IMR-90 (cell line): ENCODE data around the gene ST8SIA2. TPM values are rescaled to one million over a fixed set of nuclear protein-coding genes. Genes with fewer than 3 reads are reported as not detected.

Experiments
- ATAC-seq: fragments of 200-7000 bp; cut with Tn5 transposase; 2 replicates; pipeline ENCODE4 v1.9.1; 2020; ENCODE audit warnings: low read depth, mild to moderate bottlenecking, moderate library complexity
- BruUV-seq: library from RNA; stranded (reverse); fragments of 400-500 nt; replicated peaks from 2 replicates; lab custom pipeline; 2021; lab: Mats Ljungman, UMichigan
- CTCF ChIA-PET: fragments of 300-600 bp; formaldehyde crosslinking; extraction: SDS; loops from one replicate; lab custom pipeline; 2021; ENCODE audit warnings: antibody characterized with exemption; lab: Yijun Ruan, JAX
- POLR2A ChIA-PET: fragments of 300-600 bp; sonication (Branson Sonifier 250); formaldehyde crosslinking; loops from one replicate; lab custom pipeline; 2022; ENCODE audit warnings: antibody characterized with exemption; ENCODE audit not compliant: unreplicated experiment; lab: Charles Lee
- DNase-seq: peaks from one replicate; pipeline ENCODE4 v3.0.0; 2013
- H2AFZ ChIP-seq: replicated peaks from 2 replicates; pipeline ENCODE3; 2013; ENCODE audit warnings: low read length, mild to moderate bottlenecking; ENCODE audit not compliant: poor library complexity
- H2AK5ac ChIP-seq: 2 replicates; pipeline ENCODE4 v1.6.1; 2013; ENCODE audit warnings: low read depth, low read length, inconsistent platforms
- H2AK9ac ChIP-seq: replicated peaks from 2 replicates; pipeline ENCODE3; 2013; ENCODE audit warnings: mild to moderate bottlenecking, low read depth, low read length, moderate library complexity; ENCODE audit not compliant: poor library complexity
- H2BK120ac ChIP-seq: 2 replicates; pipeline ENCODE4 v1.6.1; 2013; ENCODE audit warnings: low read depth, low read length, inconsistent platforms
- H2BK15ac ChIP-seq: 3 replicates; pipeline ENCODE4 v1.6.1; 2013; ENCODE audit warnings: low read depth, low read length, inconsistent platforms
- H2BK20ac ChIP-seq: 2 replicates; pipeline ENCODE4 v1.6.1; 2013; ENCODE audit warnings: low read depth, mild to moderate bottlenecking, inconsistent platforms, low read length, moderate library complexity
- H2BK5ac ChIP-seq: 2 replicates; pipeline ENCODE4 v1.6.1; 2013; ENCODE audit warnings: mild to moderate bottlenecking, low read depth, low read length, inconsistent platforms; ENCODE audit not compliant: poor library complexity, severe bottlenecking
- H3K14ac ChIP-seq: replicated peaks from 2 replicates; pipeline ENCODE4 v1.6.1; 2013; ENCODE audit warnings: low read depth, low read length, inconsistent platforms
- H3K18ac ChIP-seq: 2 replicates; pipeline ENCODE4 v1.6.1; 2013; ENCODE audit warnings: low read depth, low read length, control low read depth
- H3K23ac ChIP-seq: 2 replicates; pipeline ENCODE4 v1.6.1; 2013; ENCODE audit warnings: low read depth, low read length, inconsistent platforms
- H3K27ac ChIP-seq: 2 replicates; pipeline ENCODE4 v1.5.1; 2013; ENCODE audit warnings: mild to moderate bottlenecking, control low read depth, low read length; ENCODE audit not compliant: insufficient read depth
- H3K27me3 ChIP-seq: 2 replicates; pipeline ENCODE4 v1.6.1; 2013; ENCODE audit warnings: low read length; ENCODE audit not compliant: control insufficient read depth, insufficient read depth
- H3K36me3 ChIP-seq: 2 replicates; pipeline ENCODE4 v1.6.1; 2013; ENCODE audit warnings: low read length, mixed read lengths; ENCODE audit not compliant: control insufficient read depth, insufficient read depth
- H3K4ac ChIP-seq: 2 replicates; pipeline ENCODE4 v1.6.1; 2013; ENCODE audit warnings: low read depth, low read length, inconsistent platforms
- H3K4me1 ChIP-seq: 2 replicates; pipeline ENCODE4 v1.6.1; 2013; ENCODE audit warnings: low read length, mixed read lengths; ENCODE audit not compliant: control insufficient read depth, insufficient read depth
- H3K4me2 ChIP-seq: 2 replicates; pipeline ENCODE4 v1.6.1; 2013; ENCODE audit warnings: low read depth, mild to moderate bottlenecking, control low read depth, low read length, moderate library complexity
- H3K4me3 ChIP-seq: 2 replicates; pipeline ENCODE4 v1.5.1; 2013; ENCODE audit warnings: low read depth, mild to moderate bottlenecking, control low read depth, low read length, moderate library complexity; ENCODE audit not compliant: insufficient read depth
- H3K56ac ChIP-seq: 2 replicates; pipeline ENCODE4 v1.6.1; 2013; ENCODE audit warnings: low read length, inconsistent platforms; ENCODE audit not compliant: insufficient read depth; ENCODE audit errors: extremely low read depth
- H3K79me1 ChIP-seq, 2 experiments: 2 replicates each; pipeline ENCODE4 v1.6.1; 2013; ENCODE audit warnings: low read length in 2 of 2, inconsistent platforms in 1 of 2, low read depth in 1 of 2
- H3K9ac ChIP-seq: 2 replicates; pipeline ENCODE4 v1.6.1; 2013; ENCODE audit warnings: low read depth, low read length, control low read depth
- H3K9me1 ChIP-seq: 2 replicates; pipeline ENCODE4 v1.6.1; 2013; ENCODE audit warnings: low read length, inconsistent platforms; ENCODE audit not compliant: insufficient read depth
- H3K9me3 ChIP-seq: 2 replicates; pipeline ENCODE4 v1.6.1; 2013; ENCODE audit warnings: low read length; ENCODE audit not compliant: control insufficient read depth, insufficient read depth
- H4K20me1 ChIP-seq: 2 replicates; pipeline ENCODE4 v1.6.1; 2013; ENCODE audit warnings: low read length, inconsistent platforms; ENCODE audit not compliant: insufficient read depth
- H4K5ac ChIP-seq: 2 replicates; pipeline ENCODE4 v1.6.1; 2013; ENCODE audit warnings: mild to moderate bottlenecking, low read depth, low read length, control low read depth
- H4K8ac ChIP-seq, 2 experiments: 2 replicates each; pipeline ENCODE4 v1.6.1; 2013; ENCODE audit warnings: low read depth in 2 of 2, low read length in 2 of 2, control low read depth in 1 of 2, inconsistent platforms in 1 of 2
- H4K91ac ChIP-seq: 2 replicates; pipeline ENCODE4 v1.6.1; 2013; ENCODE audit warnings: low read depth, low read length, inconsistent platforms; ENCODE audit not compliant: insufficient read depth
- BHLHE40 ChIP-seq: fragments of 150-350 bp; IDR thresholded peaks from 2 replicates; pipeline ENCODE4 v1.6.1; 2016; ENCODE audit warnings: mild to moderate bottlenecking, low read depth, low read length
- CEBPB ChIP-seq: IDR thresholded peaks from 2 replicates; pipeline ENCODE4 v1.6.1; 2012; ENCODE audit warnings: low read depth, low read length, improper control_type of control experiment
- MXI1 ChIP-seq: IDR thresholded peaks from 2 replicates; pipeline ENCODE4 v1.6.1; 2012; ENCODE audit warnings: low read depth, mild to moderate bottlenecking, low read length, moderate library complexity, borderline replicate concordance
- WGBS, 2 experiments: methylation state at CpG; one replicate each; pipeline versions ENCODE4 v1.1.5 to v1.1.7; 2013; ENCODE audit warnings: missing lambda C conversion rate in 2 of 2; ENCODE audit not compliant: insufficient read length in 1 of 2; ENCODE audit errors: extremely low coverage in 2 of 2; 5-methylcytosine and 5-hydroxymethylcytosine counted together
- dilution Hi-C: fragments of 300-500 bp; cut with HindIII; formaldehyde crosslinking; loops from one replicate; pipeline ENCODE4 v1.14.3; 2018; ENCODE audit warnings: low sequenced_read_pairs; ENCODE audit not compliant: unreplicated experiment
- in situ Hi-C: fragments of 300-500 bp; cut with MboI; formaldehyde crosslinking; loops from 3 replicates; pipeline ENCODE4 v1.14.3; 2019; ENCODE audit warnings: low sequenced_read_pairs, inconsistent platforms, mixed read lengths
- intact Hi-C: fragments of 100-400 bp; cut with micrococcal nuclease; formaldehyde crosslinking; loops from 2 replicates; pipeline ENCODE4 v1.10.0; 2022
- polyA plus RNA-seq, 3 experiments: library from polyadenylated mRNA; depleted of rRNA; stranded (reverse); fragments of >200 nt; gene quantifications; 2 replicates each; pipeline ENCODE4 v1.2.3, GENCODE V29; 2012; ENCODE audit warnings: low replicate concordance in 1 of 3
- total RNA-seq: library from RNA; depleted of rRNA; stranded (reverse); fragments of >200 nt; gene quantifications from 2 replicates; pipeline ENCODE4 v1.2.3, GENCODE V29; 2012

The ST8SIA2 gene
- total and polyA plus RNA-seq, 2 of the 4 experiments (the other 2 are of a cell fraction): not detected

GRCh38 chr15:92495446-92495845 lies 101.8 kb downstream of the ST8SIA2 start:
- Histone ChIP-seq H2BK20ac (no peak overlapping the region), H3K23ac (no peak overlapping the region), H3K56ac (no peak overlapping the region), H2BK15ac (no peak overlapping the region), H3K14ac (no peak overlapping the region), H3K27ac (no peak overlapping the region), H2BK120ac (no peak overlapping the region), H3K9ac (no peak overlapping the region), H3K36me3 (no peaks in the 10 kb centered on the region), H2AK5ac (no peak overlapping the region), H3K4ac (no peak overlapping the region), H3K18ac (no peak overlapping the region), H3K4me1 (no peaks in the 10 kb centered on the region), H3K9me1 (no peaks in the 10 kb centered on the region), H4K8ac (no peak overlapping the region), H3K27me3 (no peaks in the 10 kb centered on the region), H4K20me1 (no peaks in the 10 kb centered on the region), H2BK5ac (no peak overlapping the region), H2AK9ac (no peak overlapping the region), H2AFZ (no peak overlapping the region), H3K4me3 (no peak overlapping the region), H3K4me2 (no peak overlapping the region), H4K91ac (no peak overlapping the region), H3K79me1 (no peaks in the 10 kb centered on the region), H4K5ac (no peak overlapping the region), H3K9me3 (no peaks in the 10 kb centered on the region)
- ChIA-PET POLR2A (no interaction called here), CTCF (no interaction called here)
- ATAC-seq (no peak), DNase-seq (no peak)
- WGBS, 2 experiments: 40% methylated on average over 1 of the region's 3 CpGs; no CpG with 5 or more reads in 1 of the 2 experiments
- intact Hi-C loops (no loop called here), dilution Hi-C loops (no loop called here), in situ Hi-C loops (no loop called here)
- TF ChIP-seq BHLHE40: no peak
- no peak for TF ChIP-seq CEBPB
- TF ChIP-seq MXI1: no peak
- BruUV-seq: no TSS peak
